ENCODE measurements around the gene BRS3.

- TF ChIP-seq CTCF (tag by site-specific recombination; IDR thresholded peaks at IDR 0.05) = no peak
- no peak for TF ChIP-seq GLIS2 (tag by site-specific recombination; IDR thresholded peaks at IDR 0.05)
- no peak for TF ChIP-seq HOXA7 (CRISPR knock-in tag; IDR thresholded peaks at IDR 0.05; ENCODE audit: borderline replicate concordance)
- no peak for TF ChIP-seq ZNF138 (tag by site-specific recombination; IDR thresholded peaks at IDR 0.05; ENCODE audit: borderline replicate concordance)
- no peak for TF ChIP-seq ZBTB44 (tag by site-specific recombination; IDR thresholded peaks at IDR 0.05)
- no peak for TF ChIP-seq YY1 (tag by site-specific recombination; IDR thresholded peaks at IDR 0.05)
- no peak for TF ChIP-seq ZBTB11 (tag by site-specific recombination; conservative IDR thresholded peaks at IDR 0.05; ENCODE audit: low read depth)
- no peak for TF ChIP-seq ZBTB20 (tag by site-specific recombination; IDR thresholded peaks at IDR 0.05)
- no peak for TF ChIP-seq ZNF513 (tag by site-specific recombination; IDR thresholded peaks at IDR 0.05)
Observed at GRCh38 chrX:136467303-136467702, 20.4 kb upstream of the BRS3 start.

Data from HEK293 (cell line).